Liver (tissue), 9 donors: ENCODE measurements around the gene ADAMTS16. TPM values are rescaled to one million over a fixed set of nuclear protein-coding genes. Genes with fewer than 3 reads are reported as not detected.

Source experiments
- DNase-seq: peaks from one replicate; pipeline ENCODE4 v3.0.0-alpha.2; 2017; ENCODE audit warnings: low spot score
- H3K27ac ChIP-seq, 2 donors: one replicate each; pipeline ENCODE4 v1.7.0; 2013; ENCODE audit warnings: inconsistent platforms in 2 of 2, low read length in 2 of 2, control low read depth in 1 of 2, low read depth in 1 of 2, mild to moderate bottlenecking in 1 of 2
- H3K27me3 ChIP-seq, 4 donors: one replicate each; pipeline versions ENCODE4 v1.6.1 to v1.7.0; 2013; ENCODE audit warnings: low read length in 3 of 4, inconsistent platforms in 1 of 4, mild to moderate bottlenecking in 1 of 4, moderate library complexity in 1 of 4; ENCODE audit not compliant: control insufficient read depth in 4 of 4, insufficient read depth in 4 of 4
- H3K36me3 ChIP-seq, 4 donors: one replicate each; pipeline versions ENCODE4 v1.6.1 to v1.7.0; 2013; ENCODE audit warnings: low read length in 3 of 4, mild to moderate bottlenecking in 3 of 4, low read depth in 1 of 4, moderate library complexity in 1 of 4; ENCODE audit not compliant: control insufficient read depth in 4 of 4, insufficient read depth in 3 of 4
- H3K4me1 ChIP-seq, 4 donors: one replicate each; pipeline versions ENCODE4 v1.6.1 to v1.7.0; 2013; ENCODE audit warnings: low read length in 3 of 4, mild to moderate bottlenecking in 3 of 4, moderate library complexity in 1 of 4; ENCODE audit not compliant: control insufficient read depth in 4 of 4, insufficient read depth in 4 of 4
- H3K4me3 ChIP-seq, 3 donors: one replicate each; pipeline versions ENCODE4 v1.6.1 to v1.7.0; 2013; ENCODE audit warnings: low read length in 3 of 3, control low read depth in 1 of 3, low read depth in 1 of 3, mild to moderate bottlenecking in 1 of 3
- H3K9ac ChIP-seq, 2 donors: one replicate each; pipeline ENCODE4 v1.7.0; 2013; ENCODE audit warnings: low read length in 2 of 2, mild to moderate bottlenecking in 2 of 2, moderate library complexity in 2 of 2, control low read depth in 1 of 2, low read depth in 1 of 2
- H3K9me3 ChIP-seq, 4 donors: one replicate each; pipeline versions ENCODE4 v1.6.1 to v1.7.0; 2013; ENCODE audit warnings: low read length in 3 of 4; ENCODE audit not compliant: control insufficient read depth in 4 of 4
- EGR1 ChIP-seq, 2 donors: IDR thresholded peaks; 2 replicates each; pipeline ENCODE4 v1.6.1; 2016 to 2018; ENCODE audit warnings: antibody characterized with exemption in 2 of 2, low read depth in 2 of 2
- FOXA1 ChIP-seq: IDR thresholded peaks from 2 replicates; pipeline ENCODE4 v1.6.1; 2016; ENCODE audit warnings: antibody characterized with exemption
- FOXA2 ChIP-seq: IDR thresholded peaks from 2 replicates; pipeline ENCODE4 v1.6.1; 2016; ENCODE audit warnings: antibody characterized with exemption
- GABPA ChIP-seq, 2 donors: IDR thresholded peaks in 1 of 2; conservative IDR thresholded peaks in 1 of 2; 2 replicates each; pipeline ENCODE4 v1.6.1; 2016; ENCODE audit warnings: antibody characterized with exemption in 2 of 2, mild to moderate bottlenecking in 1 of 2, moderate library complexity in 1 of 2
- HNF4A ChIP-seq, 2 donors: conservative IDR thresholded peaks; 2 replicates each; pipeline ENCODE4 v1.6.1; 2016; ENCODE audit warnings: antibody characterized with exemption in 2 of 2, mild to moderate bottlenecking in 2 of 2
- HNF4G ChIP-seq: IDR thresholded peaks from 2 replicates; pipeline ENCODE4 v1.6.1; 2016; ENCODE audit warnings: antibody characterized with exemption
- JUND ChIP-seq, 2 donors: IDR thresholded peaks; 2 replicates each; pipeline ENCODE4 v1.6.1; 2016; ENCODE audit warnings: antibody characterized with exemption in 2 of 2
- NR2F2 ChIP-seq: IDR thresholded peaks from 2 replicates; pipeline ENCODE4 v1.6.1; 2016; ENCODE audit warnings: antibody characterized with exemption
- RAD21 ChIP-seq, 2 donors: IDR thresholded peaks; 2 replicates each; pipeline ENCODE4 v1.6.1; 2016; ENCODE audit warnings: antibody characterized with exemption in 2 of 2, mild to moderate bottlenecking in 2 of 2
- RXRA ChIP-seq, 2 donors: IDR thresholded peaks; 2 replicates each; pipeline ENCODE4 v1.6.1; 2017 to 2018; ENCODE audit warnings: antibody characterized with exemption in 2 of 2, mild to moderate bottlenecking in 1 of 2
- WGBS: extraction: QIAGEN DNeasy Blood & Tissue Kit; methylation state at CpG from one replicate; pipeline ENCODE4 v1.1.7; 2013; 5-methylcytosine and 5-hydroxymethylcytosine counted together
- polyA plus RNA-seq, 2 donors: library from polyadenylated mRNA; stranded (reverse) in 1 of 2; unstranded in 1 of 2; fragments of 200-250 nt in 1 of 2; fragments of >200 nt in 1 of 2; fragmentation: Nextera tagmentation in 1 of 2; extraction: Ambion mirVana in 1 of 2; gene quantifications; one replicate each; pipeline versions ENCODE4 v1.2.1 to v1.2.3, GENCODE V29; 2013 to 2015
- total RNA-seq, 2 donors: library from RNA; depleted of rRNA; stranded (reverse); fragments of >200 nt; gene quantifications; one replicate each; pipeline ENCODE4 v1.2.3, GENCODE V29; 2014
- TF ChIP-seq, protein P1 (sequence below): fragments of 150-350 bp; IDR thresholded peaks from 2 replicates; pipeline ENCODE4 v1.5.1; 2017; ENCODE audit warnings: improper control_type of control experiment, low read depth, low read length; ENCODE audit not compliant: missing input control
- TF ChIP-seq, protein P2 (sequence below): IDR thresholded peaks from 2 replicates; pipeline ENCODE4 v1.6.1; 2016; ENCODE audit warnings: antibody characterized with exemption
- TF ChIP-seq, protein P3 (sequence below): IDR thresholded peaks from 2 replicates; pipeline ENCODE4 v1.6.1; 2016; ENCODE audit warnings: antibody characterized with exemption
- TF ChIP-seq, protein P4 (sequence below): IDR thresholded peaks from 2 replicates; pipeline ENCODE4 v1.6.1; 2016; ENCODE audit warnings: antibody characterized with exemption, mild to moderate bottlenecking
- donor health status: healthy.
- donor health status: healthy.
- donor health status: healthy.
- donor health status: healthy.
- donor health status: healthy.

ADAMTS16 gene
- total and polyA plus RNA-seq, 4 donors = under 0.01 to 0.84 TPM; not detected in 2

DNA sequence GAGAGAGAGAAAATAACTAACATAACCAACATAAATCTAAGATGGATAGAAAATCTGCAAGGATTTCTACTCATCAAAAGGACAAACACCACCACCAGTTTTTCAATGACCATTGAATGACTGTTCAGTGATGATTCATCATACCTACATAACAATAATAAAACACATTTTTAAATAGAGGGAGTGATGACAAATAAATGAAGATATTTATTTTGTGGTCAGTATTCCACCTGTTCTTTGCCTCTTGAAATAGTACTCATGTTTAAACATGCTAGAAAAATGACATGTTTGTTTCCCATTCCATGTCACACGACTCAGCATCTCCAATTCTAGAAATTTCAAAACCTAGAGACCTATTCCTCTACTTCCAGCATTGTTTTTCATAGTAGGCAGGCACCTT is 34.6 kb upstream of the ADAMTS16 start (continued):
- TF ChIP-seq JUND (IDR thresholded peaks at IDR 0.05) = no peak

DNA sequence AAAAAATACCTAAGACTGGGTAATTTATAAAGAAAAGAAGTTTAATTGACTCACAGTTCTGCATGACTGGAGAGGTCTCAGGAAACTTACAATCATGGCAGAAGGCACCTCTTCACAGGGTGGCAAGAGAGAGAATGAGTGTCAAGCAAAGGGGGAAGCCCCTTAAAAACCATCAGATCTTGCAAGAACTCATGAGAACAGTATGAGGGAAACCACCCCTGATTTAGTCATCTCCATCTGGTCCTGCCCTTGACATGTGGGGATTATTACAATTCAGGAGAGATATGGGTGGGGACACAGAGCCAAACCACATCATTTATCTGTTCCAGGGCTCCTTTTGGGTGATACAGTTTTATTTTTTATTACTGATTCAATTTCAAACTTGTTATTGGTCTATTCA is 23.2 kb upstream of the ADAMTS16 start:
- no peaks in the 10 kb centered on the region for H3K4me1 ChIP-seq
- peaks cover 0 to 2% (median under 1%) of the 10 kb centered on the region in 4 donors for H3K9me3 ChIP-seq
- no peak for DNase-seq
- H3K27ac ChIP-seq = no peak overlapping the region
- TF ChIP-seq HNF4A (conservative IDR thresholded peaks at IDR 0.05) (no peak), EGR1 (IDR thresholded peaks at IDR 0.05; ENCODE audit: low read depth in 2 of 2) (no peak), GABPA (IDR thresholded peaks at IDR 0.05 in 1 of 2, conservative IDR thresholded peaks at IDR 0.05 in 1 of 2) (no peak), RXRA (IDR thresholded peaks at IDR 0.05) (no peak), RAD21 (IDR thresholded peaks at IDR 0.05) (no peak), FOXA1 (no peak), JUND (IDR thresholded peaks at IDR 0.05) (no peak), FOXA2 (no peak), HNF4G (no peak)
- TF ChIP-seq, protein P1, sequence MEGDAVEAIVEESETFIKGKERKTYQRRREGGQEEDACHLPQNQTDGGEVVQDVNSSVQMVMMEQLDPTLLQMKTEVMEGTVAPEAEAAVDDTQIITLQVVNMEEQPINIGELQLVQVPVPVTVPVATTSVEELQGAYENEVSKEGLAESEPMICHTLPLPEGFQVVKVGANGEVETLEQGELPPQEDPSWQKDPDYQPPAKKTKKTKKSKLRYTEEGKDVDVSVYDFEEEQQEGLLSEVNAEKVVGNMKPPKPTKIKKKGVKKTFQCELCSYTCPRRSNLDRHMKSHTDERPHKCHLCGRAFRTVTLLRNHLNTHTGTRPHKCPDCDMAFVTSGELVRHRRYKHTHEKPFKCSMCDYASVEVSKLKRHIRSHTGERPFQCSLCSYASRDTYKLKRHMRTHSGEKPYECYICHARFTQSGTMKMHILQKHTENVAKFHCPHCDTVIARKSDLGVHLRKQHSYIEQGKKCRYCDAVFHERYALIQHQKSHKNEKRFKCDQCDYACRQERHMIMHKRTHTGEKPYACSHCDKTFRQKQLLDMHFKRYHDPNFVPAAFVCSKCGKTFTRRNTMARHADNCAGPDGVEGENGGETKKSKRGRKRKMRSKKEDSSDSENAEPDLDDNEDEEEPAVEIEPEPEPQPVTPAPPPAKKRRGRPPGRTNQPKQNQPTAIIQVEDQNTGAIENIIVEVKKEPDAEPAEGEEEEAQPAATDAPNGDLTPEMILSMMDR = no peak
- TF ChIP-seq, protein P2, sequence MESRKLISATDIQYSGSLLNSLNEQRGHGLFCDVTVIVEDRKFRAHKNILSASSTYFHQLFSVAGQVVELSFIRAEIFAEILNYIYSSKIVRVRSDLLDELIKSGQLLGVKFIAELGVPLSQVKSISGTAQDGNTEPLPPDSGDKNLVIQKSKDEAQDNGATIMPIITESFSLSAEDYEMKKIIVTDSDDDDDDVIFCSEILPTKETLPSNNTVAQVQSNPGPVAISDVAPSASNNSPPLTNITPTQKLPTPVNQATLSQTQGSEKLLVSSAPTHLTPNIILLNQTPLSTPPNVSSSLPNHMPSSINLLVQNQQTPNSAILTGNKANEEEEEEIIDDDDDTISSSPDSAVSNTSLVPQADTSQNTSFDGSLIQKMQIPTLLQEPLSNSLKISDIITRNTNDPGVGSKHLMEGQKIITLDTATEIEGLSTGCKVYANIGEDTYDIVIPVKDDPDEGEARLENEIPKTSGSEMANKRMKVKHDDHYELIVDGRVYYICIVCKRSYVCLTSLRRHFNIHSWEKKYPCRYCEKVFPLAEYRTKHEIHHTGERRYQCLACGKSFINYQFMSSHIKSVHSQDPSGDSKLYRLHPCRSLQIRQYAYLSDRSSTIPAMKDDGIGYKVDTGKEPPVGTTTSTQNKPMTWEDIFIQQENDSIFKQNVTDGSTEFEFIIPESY = no peak
- TF ChIP-seq, protein P3, sequence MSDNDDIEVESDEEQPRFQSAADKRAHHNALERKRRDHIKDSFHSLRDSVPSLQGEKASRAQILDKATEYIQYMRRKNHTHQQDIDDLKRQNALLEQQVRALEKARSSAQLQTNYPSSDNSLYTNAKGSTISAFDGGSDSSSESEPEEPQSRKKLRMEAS = no peak
- TF ChIP-seq, protein P4, sequence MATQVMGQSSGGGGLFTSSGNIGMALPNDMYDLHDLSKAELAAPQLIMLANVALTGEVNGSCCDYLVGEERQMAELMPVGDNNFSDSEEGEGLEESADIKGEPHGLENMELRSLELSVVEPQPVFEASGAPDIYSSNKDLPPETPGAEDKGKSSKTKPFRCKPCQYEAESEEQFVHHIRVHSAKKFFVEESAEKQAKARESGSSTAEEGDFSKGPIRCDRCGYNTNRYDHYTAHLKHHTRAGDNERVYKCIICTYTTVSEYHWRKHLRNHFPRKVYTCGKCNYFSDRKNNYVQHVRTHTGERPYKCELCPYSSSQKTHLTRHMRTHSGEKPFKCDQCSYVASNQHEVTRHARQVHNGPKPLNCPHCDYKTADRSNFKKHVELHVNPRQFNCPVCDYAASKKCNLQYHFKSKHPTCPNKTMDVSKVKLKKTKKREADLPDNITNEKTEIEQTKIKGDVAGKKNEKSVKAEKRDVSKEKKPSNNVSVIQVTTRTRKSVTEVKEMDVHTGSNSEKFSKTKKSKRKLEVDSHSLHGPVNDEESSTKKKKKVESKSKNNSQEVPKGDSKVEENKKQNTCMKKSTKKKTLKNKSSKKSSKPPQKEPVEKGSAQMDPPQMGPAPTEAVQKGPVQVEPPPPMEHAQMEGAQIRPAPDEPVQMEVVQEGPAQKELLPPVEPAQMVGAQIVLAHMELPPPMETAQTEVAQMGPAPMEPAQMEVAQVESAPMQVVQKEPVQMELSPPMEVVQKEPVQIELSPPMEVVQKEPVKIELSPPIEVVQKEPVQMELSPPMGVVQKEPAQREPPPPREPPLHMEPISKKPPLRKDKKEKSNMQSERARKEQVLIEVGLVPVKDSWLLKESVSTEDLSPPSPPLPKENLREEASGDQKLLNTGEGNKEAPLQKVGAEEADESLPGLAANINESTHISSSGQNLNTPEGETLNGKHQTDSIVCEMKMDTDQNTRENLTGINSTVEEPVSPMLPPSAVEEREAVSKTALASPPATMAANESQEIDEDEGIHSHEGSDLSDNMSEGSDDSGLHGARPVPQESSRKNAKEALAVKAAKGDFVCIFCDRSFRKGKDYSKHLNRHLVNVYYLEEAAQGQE = no peak
- no peaks in the 10 kb centered on the region for H3K27me3 ChIP-seq
- no peak overlapping the region for H3K9ac ChIP-seq
- no peak overlapping the region for H3K4me3 ChIP-seq
- H3K36me3 ChIP-seq = no peaks in the 10 kb centered on the region

DNA sequence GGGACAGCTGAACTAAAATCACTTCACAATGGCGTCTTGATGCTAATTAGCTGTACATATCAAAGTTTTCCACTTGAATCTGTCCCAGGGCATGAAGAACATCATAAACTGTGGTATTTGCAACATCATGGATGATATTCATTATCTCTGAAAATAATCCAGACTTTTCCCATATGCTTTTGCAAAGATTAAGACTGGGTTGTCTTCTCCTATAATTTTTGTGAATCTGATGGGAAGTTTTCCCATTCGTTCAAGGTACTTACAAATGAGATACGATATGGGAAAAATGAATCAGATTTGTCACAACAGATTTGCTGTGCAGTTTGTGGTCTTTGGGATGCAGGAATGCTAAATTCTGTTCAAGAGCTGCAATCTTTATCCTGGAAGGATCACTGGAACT is 17.4 kb upstream of the ADAMTS16 start:
- H3K4me1 ChIP-seq = no peaks in the 10 kb centered on the region
- no peak overlapping the region for H3K9ac ChIP-seq
- no peaks in the 10 kb centered on the region for H3K36me3 ChIP-seq
- no peak for TF ChIP-seq NR2F2
- TF ChIP-seq RAD21 (IDR thresholded peaks at IDR 0.05) = no peak
- TF ChIP-seq, protein P1 = no peak
- TF ChIP-seq, protein P2 = no peak
- no peak for TF ChIP-seq HNF4G
- TF ChIP-seq FOXA2 = no peak
- TF ChIP-seq EGR1 (IDR thresholded peaks at IDR 0.05; ENCODE audit: low read depth in 2 of 2) = no peak
- TF ChIP-seq, protein P3 = no peak
- peaks cover 0 to 2% (median 0%) of the 10 kb centered on the region in 4 donors for H3K27me3 ChIP-seq
- H3K9me3 ChIP-seq = peaks cover 0 to 2% (median under 1%) of the 10 kb centered on the region in 4 donors
- no peak overlapping the region for H3K27ac ChIP-seq
- WGBS = 78% methylated on average over 3 of the region's 3 CpGs
- DNase-seq = no peak
- H3K4me3 ChIP-seq = no peak overlapping the region
